ENCODE data around the gene ITGBL1.

ITGBL1 gene

DNA sequence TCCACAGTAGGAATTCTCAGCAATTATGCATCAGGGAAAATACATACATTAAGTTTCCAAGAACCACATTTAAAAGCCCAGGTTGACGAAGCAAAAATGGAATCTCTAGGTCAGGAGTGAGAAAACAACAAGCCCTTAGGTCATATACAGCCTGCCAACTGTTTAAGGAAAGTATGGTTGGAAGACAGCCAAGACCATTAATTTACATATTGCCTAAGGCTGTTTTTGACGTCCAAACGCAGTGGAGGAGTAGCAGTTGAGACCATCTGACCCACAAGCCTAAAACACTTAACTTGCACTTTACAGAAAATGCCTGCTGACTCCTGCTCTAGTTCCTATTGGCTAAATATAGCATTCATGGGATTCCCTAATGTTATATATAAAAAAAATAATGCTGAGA is 299.0 kb downstream of the ITGBL1 start:
- TF ChIP-seq CTCF (IDR thresholded peaks at IDR 0.05), result no peak
- no peaks in the 10 kb centered on the region for H3K27me3 Mint-ChIP-seq (ENCODE audit: low read depth, poor library complexity)
- H3K9me3 Mint-ChIP-seq, result no peaks in the 10 kb centered on the region
- H3K4me3 Mint-ChIP-seq, result no peak overlapping the region
- H3K27ac Mint-ChIP-seq, result no peak overlapping the region
- H3K36me3 Mint-ChIP-seq (ENCODE audit: low read depth), result no peaks in the 10 kb centered on the region
- DNase-seq, result no peak
- no peaks in the 10 kb centered on the region for H3K4me1 Mint-ChIP-seq

GRCh38 chr13:101752432-101752831 is 300.0 kb downstream of the ITGBL1 start:
- no peaks in the 10 kb centered on the region for H3K27me3 Mint-ChIP-seq (ENCODE audit: low read depth, poor library complexity)

GRCh38 chr13:101755228-101755887 is 302.9 kb downstream of the ITGBL1 start:
- Mint-ChIP-seq H3K27me3 (ENCODE audit: low read depth, poor library complexity) (peaks cover 3% of the 10 kb centered on the region), H3K4me3 (no peak overlapping the region), H3K9me3 (no peaks in the 10 kb centered on the region), H3K27ac (no peak overlapping the region), H3K36me3 (ENCODE audit: low read depth) (no peaks in the 10 kb centered on the region), H3K4me1 (no peaks in the 10 kb centered on the region)
- DNase-seq, result no peak
- no peak for TF ChIP-seq CTCF (IDR thresholded peaks at IDR 0.05)

More at GRCh38 chr13:101752432-101752831, 300.0 kb downstream of the ITGBL1 start:
- no peaks in the 10 kb centered on the region for H3K36me3 Mint-ChIP-seq (ENCODE audit: low read depth)
- no peak for DNase-seq
- H3K27ac Mint-ChIP-seq, result no peak overlapping the region
- H3K4me1 Mint-ChIP-seq, result no peaks in the 10 kb centered on the region
- no peak overlapping the region for H3K4me3 Mint-ChIP-seq
- TF ChIP-seq CTCF (IDR thresholded peaks at IDR 0.05), result no peak
- H3K9me3 Mint-ChIP-seq, result no peaks in the 10 kb centered on the region

GRCh38 chr13:101757446-101758039 is 305.1 kb downstream of the ITGBL1 start:
- Mint-ChIP-seq H3K4me3 (no peak overlapping the region), H3K36me3 (ENCODE audit: low read depth) (no peaks in the 10 kb centered on the region), H3K27ac (no peak overlapping the region), H3K27me3 (ENCODE audit: low read depth, poor library complexity) (peaks cover 3% of the 10 kb centered on the region), H3K9me3 (no peaks in the 10 kb centered on the region), H3K4me1 (no peaks in the 10 kb centered on the region)
- DNase-seq, result no peak
- TF ChIP-seq CTCF (IDR thresholded peaks at IDR 0.05), result peak; percentile 47

DNA sequence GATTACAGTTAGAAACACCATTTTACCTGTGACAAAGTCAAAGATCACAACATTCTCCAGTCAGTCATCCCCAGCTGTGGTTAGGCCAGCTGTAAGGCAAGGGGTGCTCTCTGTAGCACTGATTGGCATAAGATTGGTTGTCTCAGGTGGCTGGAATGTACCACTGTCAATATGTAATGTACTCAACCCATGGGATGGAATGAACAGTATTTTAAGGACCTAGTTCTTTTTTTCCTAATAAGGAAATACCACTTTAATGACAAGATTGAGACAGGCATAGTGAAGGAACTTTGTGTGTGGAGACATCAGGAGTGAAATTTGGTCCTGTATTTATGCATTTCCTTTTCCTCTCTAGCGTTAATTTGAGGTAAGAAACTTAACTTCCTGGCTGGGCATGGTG is 310.7 kb downstream of the ITGBL1 start:
- peaks cover 11% of the 10 kb centered on the region for H3K27me3 Mint-ChIP-seq (ENCODE audit: low read depth, poor library complexity)
- H3K4me3 Mint-ChIP-seq, result no peak overlapping the region
- no peak overlapping the region for H3K27ac Mint-ChIP-seq
- H3K4me1 Mint-ChIP-seq, result no peaks in the 10 kb centered on the region
- no peak for DNase-seq
- TF ChIP-seq CTCF (IDR thresholded peaks at IDR 0.05), result no peak
- no peaks in the 10 kb centered on the region for H3K36me3 Mint-ChIP-seq (ENCODE audit: low read depth)
- H3K9me3 Mint-ChIP-seq, result no peaks in the 10 kb centered on the region

Measured in nephron progenitor cell (in vitro differentiated cells).